GM15510 (cell line): Measurements from ENCODE around the gene KLF13.

ENCODE experiments used
- POLR2A ChIP-seq: IDR thresholded peaks from 3 replicates; pipeline ENCODE4 v1.6.1; 2011; ENCODE audit warnings: borderline replicate concordance; ENCODE audit not compliant: insufficient read length; ENCODE audit errors: extremely low read depth

The KLF13 gene

DNA sequence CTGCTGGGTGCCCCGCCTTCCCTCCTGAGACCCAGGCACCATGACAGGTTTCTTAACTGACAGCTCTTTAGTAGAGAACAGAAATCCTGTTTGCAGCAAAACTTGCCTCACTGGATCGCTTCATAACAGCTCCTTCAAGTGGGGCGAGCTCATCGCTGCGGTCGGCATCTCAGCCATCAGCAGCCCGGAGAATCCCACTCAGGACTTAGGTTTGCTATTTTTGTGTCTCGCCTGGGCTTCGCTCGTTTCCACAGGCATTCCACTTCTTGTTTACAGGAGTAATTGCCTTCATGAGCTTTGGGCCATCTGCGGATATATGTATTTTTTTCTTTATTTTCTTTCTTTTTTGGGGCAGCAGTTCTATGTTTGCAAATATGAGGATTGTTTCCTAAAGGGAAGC, 15.7 kb downstream of the KLF13 start:
- no peak for TF ChIP-seq POLR2A

DNA sequence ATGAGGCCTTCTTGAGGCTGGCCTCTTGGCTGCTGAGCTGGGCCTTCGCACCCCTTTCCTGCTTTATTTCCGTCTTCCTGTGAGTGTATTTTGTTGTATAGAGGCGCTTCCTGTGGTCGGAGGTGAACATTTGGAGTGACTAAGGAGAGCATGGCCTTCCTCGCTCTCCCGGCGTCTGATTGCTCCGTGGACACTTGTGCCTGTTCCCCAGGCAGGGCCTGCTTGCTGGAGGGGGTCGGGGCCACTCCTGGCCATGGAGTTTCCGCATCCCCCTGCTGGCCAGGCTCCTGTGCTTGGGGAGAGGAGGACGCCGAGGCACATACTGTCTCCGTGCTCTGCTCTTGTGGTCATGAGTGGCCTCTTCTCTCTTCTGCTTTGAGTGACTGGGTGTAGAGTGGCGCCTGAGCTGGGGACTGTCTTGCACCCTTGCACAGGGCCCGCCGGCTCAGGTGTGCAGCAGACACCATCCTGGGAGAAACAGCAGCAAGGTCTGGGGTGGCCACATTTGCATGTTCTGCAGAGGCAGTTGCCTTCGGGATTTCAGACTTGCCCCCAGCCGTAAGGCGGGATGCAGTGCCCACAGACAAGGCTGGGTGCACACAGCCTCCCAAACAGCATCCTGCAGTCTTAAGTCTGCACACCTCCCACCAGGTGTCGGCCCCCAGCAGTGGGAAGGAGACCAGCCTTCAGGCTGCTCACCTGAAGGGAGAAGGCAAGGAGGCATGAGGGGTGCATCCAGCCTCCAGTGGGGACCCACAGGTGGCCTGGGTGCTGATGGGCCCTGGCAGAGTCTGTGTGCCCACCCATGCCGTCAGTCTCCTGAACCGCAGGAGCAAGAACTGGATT, 16.4 kb downstream of the KLF13 start:
- TF ChIP-seq POLR2A: no peak

DNA sequence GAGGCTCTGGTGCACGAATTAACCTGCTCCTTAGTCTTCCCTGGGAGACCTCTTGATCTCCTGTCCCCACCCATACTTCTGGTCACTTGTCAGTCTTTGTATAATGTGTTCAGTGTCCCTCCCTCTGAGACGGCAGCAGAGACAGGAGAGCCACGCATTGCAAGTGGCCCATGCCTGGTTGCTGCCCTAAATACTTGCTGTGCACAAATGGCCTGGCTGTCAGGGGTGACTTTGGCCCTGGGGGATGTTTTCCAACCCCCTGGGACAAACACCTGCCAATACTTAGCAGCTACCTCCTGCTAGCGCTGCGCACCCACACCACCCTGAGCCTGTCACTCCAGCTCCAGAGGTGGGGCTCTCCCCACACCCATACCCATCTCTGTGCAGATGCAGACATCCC, 17.2 kb downstream of the KLF13 start:
- no peak for TF ChIP-seq POLR2A

DNA sequence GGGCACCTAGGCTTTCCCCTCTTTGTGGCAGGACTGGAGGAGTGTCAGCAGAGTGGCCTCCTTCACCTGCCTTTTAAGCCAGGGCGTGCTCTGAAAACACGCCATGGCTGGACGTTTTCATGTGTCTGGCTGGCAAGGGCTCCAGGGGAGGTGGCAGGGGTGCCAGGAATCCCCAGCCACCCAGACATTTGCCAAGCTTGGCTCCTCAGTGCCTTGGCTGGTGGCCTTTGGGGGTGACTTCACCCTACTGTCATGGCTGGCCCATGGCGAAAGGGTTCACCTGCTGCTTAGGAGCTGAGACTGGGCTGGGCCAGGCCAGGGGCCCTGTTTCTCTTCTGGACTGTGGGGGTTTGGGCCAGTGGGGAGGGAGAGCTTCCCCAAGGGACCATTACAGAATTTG, 17.6 kb downstream of the KLF13 start:
- no peak for TF ChIP-seq POLR2A

DNA sequence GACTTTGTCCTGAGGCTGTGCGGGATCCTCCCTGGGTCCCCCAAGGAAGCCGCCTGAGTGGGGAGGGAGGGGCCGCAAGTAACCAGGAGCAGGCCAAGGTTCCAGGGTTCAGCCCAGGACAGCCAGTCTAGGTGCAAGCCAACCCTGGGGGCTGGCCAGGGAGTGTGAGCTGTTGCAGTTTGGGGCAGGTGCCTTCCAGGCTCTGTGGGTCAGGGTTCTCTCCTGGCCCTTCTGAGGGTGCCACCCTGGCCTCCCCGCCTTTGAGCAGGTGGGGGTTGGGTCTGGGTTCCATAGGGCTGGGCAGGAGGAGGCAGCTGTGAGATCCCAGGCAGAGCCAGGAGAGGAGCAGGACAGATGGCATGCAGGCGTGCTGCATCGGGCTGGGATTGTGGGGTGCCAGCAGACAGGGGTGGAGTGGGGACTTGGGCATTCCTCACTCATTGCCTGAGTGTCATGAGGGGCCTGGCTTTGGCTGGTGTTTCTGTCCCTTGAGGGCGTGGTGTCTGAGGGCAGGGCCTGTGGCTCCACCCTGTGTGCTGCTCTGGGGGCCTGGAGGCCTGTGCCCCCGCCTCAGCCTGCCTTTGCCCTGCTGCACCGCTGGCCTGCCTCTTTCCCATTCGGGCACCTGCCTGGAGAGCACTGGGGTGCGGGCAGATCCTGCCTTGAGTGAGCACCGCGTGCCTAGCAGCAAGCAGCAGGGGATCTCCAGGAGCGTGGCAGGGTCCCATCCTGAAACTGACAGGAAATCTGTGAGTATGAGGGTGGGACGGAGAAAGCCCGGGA, 18.4 kb downstream of the KLF13 start:
- peak; percentile 48 for TF ChIP-seq POLR2A

DNA sequence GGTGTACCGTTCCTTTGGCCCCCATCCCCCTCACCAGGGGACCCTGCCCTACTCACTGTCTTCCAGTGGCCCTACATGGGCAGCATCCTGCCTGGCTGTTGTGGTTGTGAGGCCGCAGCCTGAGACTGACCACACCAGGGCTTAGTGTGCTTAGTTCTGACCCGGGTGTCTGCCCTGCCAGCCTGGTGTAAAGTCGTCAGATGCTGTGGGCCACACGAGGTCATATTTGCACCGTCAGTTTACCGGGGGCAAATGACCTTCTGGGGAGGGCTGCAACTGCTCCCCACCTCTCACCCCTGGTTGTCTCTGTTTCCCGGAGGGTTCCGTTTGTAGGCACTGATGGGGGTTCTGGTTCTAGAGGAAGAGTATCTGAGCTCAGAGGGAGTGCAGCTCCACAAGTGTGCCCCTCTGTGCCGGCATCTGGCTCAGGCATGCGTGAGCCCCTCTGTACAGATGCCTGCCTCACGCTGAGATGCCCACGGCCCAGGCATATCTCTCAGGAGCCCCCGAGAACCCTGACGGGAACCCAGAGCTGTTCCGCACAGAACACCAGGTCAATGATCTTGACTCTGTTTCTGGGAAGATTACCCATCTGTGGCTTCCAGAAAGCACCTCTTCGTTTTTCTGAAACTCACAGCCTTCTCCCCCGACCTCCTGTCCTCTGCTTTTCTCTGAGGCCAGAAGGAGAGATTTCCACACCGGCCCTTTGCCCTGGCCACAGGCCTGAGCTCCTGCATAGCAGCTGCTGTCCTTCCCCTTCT, 19.2 kb downstream of the KLF13 start:
- TF ChIP-seq POLR2A: no peak

DNA sequence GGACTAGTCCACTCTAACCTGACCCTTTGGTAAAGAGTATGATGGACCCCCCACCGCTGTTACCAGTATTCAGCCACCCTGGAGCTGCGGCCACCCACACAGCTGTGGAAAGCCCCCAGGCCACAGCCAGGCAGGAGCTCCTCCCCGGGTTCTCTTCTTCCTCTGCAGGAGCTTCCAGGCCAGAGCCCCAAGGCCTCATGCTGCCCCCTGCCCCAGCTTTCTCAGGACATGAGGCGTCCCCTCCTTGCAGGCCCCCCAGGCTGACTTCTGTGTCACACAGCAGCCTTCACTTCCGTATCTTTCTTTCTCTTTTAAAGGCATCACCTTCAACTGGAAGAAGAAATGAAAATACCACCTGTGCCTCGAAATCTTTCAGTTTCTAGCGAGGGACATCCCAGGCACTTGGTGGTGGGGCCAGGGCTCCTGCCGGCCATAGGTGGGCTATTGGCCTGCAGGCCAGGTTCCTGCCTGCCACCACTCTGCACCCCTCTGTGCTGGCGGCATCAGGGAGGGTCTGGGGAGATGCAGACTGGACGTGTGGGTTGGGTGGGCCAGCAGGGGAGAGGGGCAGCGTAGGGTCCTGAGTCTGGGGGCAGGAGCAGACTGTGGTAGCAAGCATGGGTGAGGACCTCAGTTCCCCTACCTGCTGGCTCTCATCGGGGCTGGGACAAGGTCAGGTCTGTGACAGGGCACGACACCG, 19.9 kb downstream of the KLF13 start:
- TF ChIP-seq POLR2A: peak; percentile 37

DNA sequence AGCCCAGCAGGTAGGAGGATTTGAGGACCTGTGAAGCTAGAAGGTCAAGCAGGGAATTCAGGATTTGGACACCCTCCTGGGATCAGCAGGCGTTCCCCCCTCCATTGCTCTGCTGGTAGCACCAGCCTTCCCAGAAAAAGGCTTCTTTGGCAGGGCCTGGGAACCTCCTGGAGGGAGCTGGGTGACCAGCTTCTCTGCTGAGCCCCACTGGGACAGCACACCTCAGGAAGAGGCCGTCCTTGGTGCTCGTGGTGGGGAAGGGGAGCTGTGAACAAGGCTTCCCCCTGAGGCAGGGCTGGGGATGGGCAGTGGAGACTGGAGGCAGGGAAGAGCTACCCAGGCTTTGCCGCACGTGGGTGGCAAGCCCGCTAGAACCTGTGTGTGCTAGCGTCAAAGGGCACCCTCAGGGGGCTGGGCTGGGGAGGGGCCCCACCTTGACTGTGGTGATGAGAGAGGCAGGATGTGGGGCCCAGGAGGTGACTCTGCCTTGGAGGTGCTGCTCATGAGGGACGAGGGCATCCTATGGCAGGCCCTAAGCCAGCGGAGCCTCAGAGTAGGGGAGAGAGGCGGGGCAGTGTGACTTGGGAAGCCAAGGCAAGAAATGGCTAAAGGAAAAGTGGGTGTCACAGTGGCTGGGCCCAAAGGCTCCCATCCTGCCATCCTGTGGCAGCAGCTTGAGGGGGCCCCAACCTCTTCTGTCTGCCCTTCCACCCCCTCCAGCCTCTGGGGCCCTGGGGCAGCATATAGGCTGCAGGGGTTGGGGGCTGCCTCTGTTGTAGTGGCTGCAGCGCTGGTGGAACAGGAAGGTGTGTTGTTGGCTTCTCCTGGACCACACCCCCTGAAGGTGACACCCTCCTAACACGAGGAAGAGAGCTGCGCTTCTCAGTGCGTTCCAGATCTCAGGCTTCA, 20.7 kb downstream of the KLF13 start:
- TF ChIP-seq POLR2A: no peak

DNA sequence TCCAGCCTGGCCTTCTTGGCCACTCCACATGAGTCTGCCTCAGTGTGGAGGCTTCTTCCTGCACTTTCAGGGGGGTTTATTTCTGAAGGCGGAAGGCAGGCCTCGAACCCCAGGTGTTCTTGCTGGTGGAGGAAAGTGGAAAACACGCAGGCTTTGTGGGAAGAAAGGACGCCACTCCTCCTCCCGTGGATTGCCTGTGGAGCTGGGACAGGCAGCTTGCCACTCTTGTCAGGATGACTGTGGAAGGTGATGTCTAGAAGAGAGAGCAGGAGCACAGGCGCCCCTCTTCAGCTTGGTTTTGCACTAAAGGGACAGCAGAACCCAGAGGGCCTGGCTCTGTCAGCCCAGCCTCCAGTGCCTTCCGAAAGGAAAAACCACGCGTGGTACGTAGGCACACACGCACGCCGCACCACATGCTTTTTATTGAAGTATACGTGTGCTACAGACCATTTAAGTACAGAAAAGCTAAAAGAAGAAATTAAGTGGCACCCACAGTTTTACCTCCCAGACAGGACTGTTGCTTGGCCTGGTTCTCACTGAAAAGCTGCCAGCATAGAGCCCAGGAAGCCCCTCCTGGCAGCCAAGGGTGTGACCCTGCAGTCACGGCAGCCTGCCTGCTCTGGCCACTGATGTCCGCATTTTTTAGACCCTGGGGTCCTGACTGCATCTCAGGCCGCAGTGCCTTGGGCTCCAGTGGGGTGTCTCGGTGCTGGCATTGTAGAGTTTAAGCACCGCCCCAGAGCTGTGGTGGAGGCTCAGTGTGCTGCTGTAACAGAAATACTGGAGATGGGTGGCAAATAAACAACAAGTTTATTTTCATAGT, 21.6 kb downstream of the KLF13 start:
- no peak for TF ChIP-seq POLR2A

DNA sequence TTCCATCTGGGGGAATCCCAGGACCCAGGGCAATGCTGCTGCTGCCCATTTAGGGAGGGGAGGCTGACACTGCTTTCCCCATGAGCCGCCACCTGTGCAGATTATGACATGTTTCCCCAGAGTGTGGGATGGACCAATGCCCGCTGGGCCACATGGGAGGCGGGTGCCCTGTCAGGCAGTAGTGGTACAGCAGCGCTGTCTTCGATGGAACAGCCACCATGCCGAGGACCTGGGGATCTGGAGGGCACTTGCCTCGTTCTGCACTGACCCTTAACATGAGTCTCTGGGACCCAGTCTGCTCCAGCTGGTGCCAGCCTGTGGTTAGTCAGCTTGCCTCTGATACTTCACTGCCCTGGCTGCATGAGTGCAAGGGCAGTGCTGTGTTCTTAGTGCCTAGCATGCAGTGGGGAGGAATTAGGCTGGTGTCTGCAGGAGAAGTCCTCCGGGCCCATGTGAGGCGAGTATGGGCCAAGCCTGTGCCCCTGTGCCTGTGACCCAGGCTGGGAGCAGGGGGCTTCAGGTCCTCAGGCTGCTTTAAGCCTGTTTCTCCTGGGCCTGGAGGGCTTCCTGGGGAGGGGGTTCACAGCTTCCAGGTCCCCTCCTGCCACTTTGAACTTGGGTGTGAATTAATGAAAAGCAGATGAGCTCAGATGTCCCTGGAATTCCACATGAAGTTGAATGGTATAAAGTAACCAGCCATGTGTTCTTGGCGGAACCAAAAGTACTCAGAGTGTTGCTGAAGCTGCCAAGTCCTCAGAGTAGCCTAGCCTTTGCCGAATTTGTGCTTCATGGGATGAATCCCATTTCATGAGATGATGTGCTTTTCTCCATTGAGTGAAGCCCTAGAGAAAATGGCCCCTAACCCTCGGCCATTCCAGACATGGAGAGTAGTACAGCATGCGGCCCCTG, 22.9 kb downstream of the KLF13 start:
- TF ChIP-seq POLR2A: no peak

DNA sequence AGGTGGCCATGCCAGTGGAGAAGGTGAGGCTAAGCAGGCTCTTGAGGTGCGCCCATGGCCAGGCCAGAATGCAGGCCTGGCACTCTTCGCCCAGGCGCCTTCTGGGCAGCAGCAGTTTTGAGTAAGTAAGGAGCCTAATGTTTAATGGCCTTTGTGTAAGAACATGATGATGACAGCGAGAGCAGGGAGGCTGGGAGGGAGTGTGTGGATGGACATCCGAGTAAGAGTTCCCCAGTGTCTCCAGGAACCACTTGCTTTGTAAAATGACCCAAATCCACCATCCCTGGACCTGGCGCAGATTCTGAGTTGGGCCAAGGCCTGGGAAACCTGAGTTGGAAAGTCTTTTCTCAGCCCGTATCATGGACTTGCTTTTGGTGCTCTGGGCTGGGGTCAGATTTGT, 24.1 kb downstream of the KLF13 start:
- no peak for TF ChIP-seq POLR2A

DNA sequence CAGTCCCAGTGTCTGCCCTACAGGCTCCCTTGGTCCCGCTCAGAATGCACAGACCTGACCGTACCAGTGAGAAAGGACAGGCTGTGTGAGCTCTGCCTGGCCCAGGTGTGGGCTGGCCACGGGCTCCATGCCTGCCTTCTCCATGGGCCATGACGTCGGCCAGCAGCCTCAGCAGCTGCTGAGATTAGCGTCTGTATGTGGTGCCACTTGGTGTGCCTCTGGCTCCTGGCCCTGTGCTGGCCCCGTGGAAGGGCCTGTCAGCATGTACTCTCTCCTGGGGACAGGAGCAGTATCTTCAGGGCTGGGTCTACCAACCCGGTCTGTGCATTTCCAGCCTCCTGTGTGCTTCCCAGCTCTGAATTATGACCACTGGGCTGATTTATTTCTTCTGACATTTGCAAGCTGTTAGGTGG, 25.7 kb downstream of the KLF13 start:
- TF ChIP-seq POLR2A: no peak
